ENCODE data around the gene IMPG2. TPM values are rescaled to one million over a fixed set of nuclear protein-coding genes. Genes with fewer than 3 reads are reported as not detected.

Gene IMPG2
- total RNA-seq, 2 donors from 2014 or later, result 0.45 to 0.47 TPM

GRCh38 chr3:101268971-101269671, 51.3 kb downstream of the IMPG2 start:
- Mint-ChIP-seq H3K4me1 (no peaks in the 10 kb centered on the region), H3K27ac (no peak overlapping the region), H3K27me3 (no peaks in the 10 kb centered on the region), H3K4me3 (no peak overlapping the region), H3K36me3 (ENCODE audit: low read depth) (no peaks in the 10 kb centered on the region)
- no peak for ATAC-seq
- no peaks in the 10 kb centered on the region for H3K9me3 ChIP-seq (ENCODE audit: control insufficient read depth, low read length, poor library complexity, severe bottlenecking)
- no peak for DNase-seq

- H3K4me1 Mint-ChIP-seq, result no peaks in the 10 kb centered on the region
- no peaks in the 10 kb centered on the region for H3K9me3 ChIP-seq (ENCODE audit: control insufficient read depth, low read length, poor library complexity, severe bottlenecking)
- no peaks in the 10 kb centered on the region for H3K27me3 Mint-ChIP-seq
- H3K36me3 Mint-ChIP-seq (ENCODE audit: low read depth), result no peaks in the 10 kb centered on the region
- DNase-seq (no peak), ATAC-seq (no peak)
- H3K27ac Mint-ChIP-seq, result no peak overlapping the region
- H3K4me3 Mint-ChIP-seq, result no peak overlapping the region
Observed at GRCh38 chr3:101268141-101268540, 52.2 kb downstream of the IMPG2 start.

- H3K27ac Mint-ChIP-seq, result no peak overlapping the region
- no peaks in the 10 kb centered on the region for H3K27me3 Mint-ChIP-seq
- DNase-seq (no peak), ATAC-seq (no peak)
- H3K36me3 Mint-ChIP-seq (ENCODE audit: low read depth), result no peaks in the 10 kb centered on the region
- no peaks in the 10 kb centered on the region for H3K4me1 Mint-ChIP-seq
- H3K9me3 ChIP-seq (ENCODE audit: control insufficient read depth, low read length, poor library complexity, severe bottlenecking), result no peaks in the 10 kb centered on the region
- H3K4me3 Mint-ChIP-seq, result no peak overlapping the region
Observed at GRCh38 chr3:101266566-101266965, 53.8 kb downstream of the IMPG2 start.

- H3K27ac Mint-ChIP-seq, result no peak overlapping the region
- no peaks in the 10 kb centered on the region for H3K9me3 ChIP-seq (ENCODE audit: control insufficient read depth, low read length, poor library complexity, severe bottlenecking)
- no peak overlapping the region for H3K4me3 Mint-ChIP-seq
- no peak for ATAC-seq
- DNase-seq, result no peak
- H3K4me1 Mint-ChIP-seq, result no peaks in the 10 kb centered on the region
- no peaks in the 10 kb centered on the region for H3K36me3 Mint-ChIP-seq (ENCODE audit: low read depth)
- no peaks in the 10 kb centered on the region for H3K27me3 Mint-ChIP-seq
Observed at GRCh38 chr3:101266071-101266470, 54.3 kb downstream of the IMPG2 start.

GRCh38 chr3:101262393-101263240, 57.8 kb downstream of the IMPG2 start:
- Mint-ChIP-seq H3K27me3 (no peaks in the 10 kb centered on the region), H3K4me3 (no peak overlapping the region), H3K4me1 (no peaks in the 10 kb centered on the region), H3K27ac (no peak overlapping the region), H3K36me3 (ENCODE audit: low read depth) (peaks cover 3% of the 10 kb centered on the region)
- DNase-seq, result no peak
- ATAC-seq, result no peak
- H3K9me3 ChIP-seq (ENCODE audit: control insufficient read depth, low read length, poor library complexity, severe bottlenecking), result no peaks in the 10 kb centered on the region

- Mint-ChIP-seq H3K36me3 (ENCODE audit: low read depth) (peaks cover 8% of the 10 kb centered on the region), H3K27me3 (no peaks in the 10 kb centered on the region), H3K4me3 (no peak overlapping the region), H3K4me1 (no peaks in the 10 kb centered on the region), H3K27ac (no peak overlapping the region)
- H3K9me3 ChIP-seq (ENCODE audit: control insufficient read depth, low read length, poor library complexity, severe bottlenecking), result no peaks in the 10 kb centered on the region
- DNase-seq (no peak), ATAC-seq (no peak)
Observed at GRCh38 chr3:101261506-101261905, 58.9 kb downstream of the IMPG2 start.

GRCh38 chr3:101259485-101260341, 60.7 kb downstream of the IMPG2 start:
- no peak overlapping the region for H3K4me3 Mint-ChIP-seq
- no peaks in the 10 kb centered on the region for H3K27me3 Mint-ChIP-seq
- H3K9me3 ChIP-seq (ENCODE audit: control insufficient read depth, low read length, poor library complexity, severe bottlenecking), result no peaks in the 10 kb centered on the region
- H3K4me1 Mint-ChIP-seq, result no peaks in the 10 kb centered on the region
- DNase-seq, result no peak
- H3K36me3 Mint-ChIP-seq (ENCODE audit: low read depth), result peaks cover 15% of the 10 kb centered on the region
- no peak overlapping the region for H3K27ac Mint-ChIP-seq
- no peak for ATAC-seq

- Mint-ChIP-seq H3K4me1 (peaks cover 2% of the 10 kb centered on the region), H3K36me3 (ENCODE audit: low read depth) (peaks cover 18% of the 10 kb centered on the region), H3K27me3 (no peaks in the 10 kb centered on the region), H3K4me3 (no peak overlapping the region), H3K27ac (no peak overlapping the region)
- DNase-seq, result no peak
- no peaks in the 10 kb centered on the region for H3K9me3 ChIP-seq (ENCODE audit: control insufficient read depth, low read length, poor library complexity, severe bottlenecking)
- ATAC-seq, result no peak
Observed at GRCh38 chr3:101256511-101256910, 63.9 kb downstream of the IMPG2 start.

GRCh38 chr3:101255441-101255840, 64.9 kb downstream of the IMPG2 start:
- no peak for ATAC-seq
- no peaks in the 10 kb centered on the region for H3K9me3 ChIP-seq (ENCODE audit: control insufficient read depth, low read length, poor library complexity, severe bottlenecking)
- peaks cover 16% of the 10 kb centered on the region for H3K36me3 Mint-ChIP-seq (ENCODE audit: low read depth)
- peaks cover 2% of the 10 kb centered on the region for H3K4me1 Mint-ChIP-seq
- no peak overlapping the region for H3K4me3 Mint-ChIP-seq
- no peak overlapping the region for H3K27ac Mint-ChIP-seq
- no peak for DNase-seq
- no peaks in the 10 kb centered on the region for H3K27me3 Mint-ChIP-seq

- no peaks in the 10 kb centered on the region for H3K27me3 Mint-ChIP-seq
- no peak for DNase-seq
- no peak overlapping the region for H3K27ac Mint-ChIP-seq
- ATAC-seq, result no peak
- peaks cover 15% of the 10 kb centered on the region for H3K36me3 Mint-ChIP-seq (ENCODE audit: low read depth)
- H3K9me3 ChIP-seq (ENCODE audit: control insufficient read depth, low read length, poor library complexity, severe bottlenecking), result no peaks in the 10 kb centered on the region
- no peak overlapping the region for H3K4me3 Mint-ChIP-seq
- peaks cover 2% of the 10 kb centered on the region for H3K4me1 Mint-ChIP-seq
Observed at GRCh38 chr3:101253396-101253795, 67.0 kb downstream of the IMPG2 start.

GRCh38 chr3:101252945-101253344, 67.4 kb downstream of the IMPG2 start:
- no peak overlapping the region for H3K4me3 Mint-ChIP-seq
- peaks cover 2% of the 10 kb centered on the region for H3K4me1 Mint-ChIP-seq
- no peaks in the 10 kb centered on the region for H3K27me3 Mint-ChIP-seq

GRCh38 chr3:101252307-101252706, 68.1 kb downstream of the IMPG2 start:
- ATAC-seq, result no peak
- no peak overlapping the region for H3K4me3 Mint-ChIP-seq
- DNase-seq, result no peak
- H3K36me3 Mint-ChIP-seq (ENCODE audit: low read depth), result peaks cover 15% of the 10 kb centered on the region
- H3K4me1 Mint-ChIP-seq, result peaks cover 2% of the 10 kb centered on the region
- H3K27ac Mint-ChIP-seq, result peak overlapping the region; percentile 27
- H3K27me3 Mint-ChIP-seq, result no peaks in the 10 kb centered on the region
- H3K9me3 ChIP-seq (ENCODE audit: control insufficient read depth, low read length, poor library complexity, severe bottlenecking), result no peaks in the 10 kb centered on the region

More at GRCh38 chr3:101252945-101253344, 67.4 kb downstream of the IMPG2 start:
- Mint-ChIP-seq H3K27ac (peak overlapping the region; percentile 27), H3K36me3 (ENCODE audit: low read depth) (peaks cover 15% of the 10 kb centered on the region)
- no peaks in the 10 kb centered on the region for H3K9me3 ChIP-seq (ENCODE audit: control insufficient read depth, low read length, poor library complexity, severe bottlenecking)
- ATAC-seq (no peak), DNase-seq (no peak)

GRCh38 chr3:101251441-101251840, 68.9 kb downstream of the IMPG2 start:
- no peak for DNase-seq
- no peak for ATAC-seq
- Mint-ChIP-seq H3K4me1 (peaks cover 2% of the 10 kb centered on the region), H3K4me3 (no peak overlapping the region), H3K27me3 (no peaks in the 10 kb centered on the region), H3K27ac (no peak overlapping the region), H3K36me3 (ENCODE audit: low read depth) (peaks cover 11% of the 10 kb centered on the region)
- no peaks in the 10 kb centered on the region for H3K9me3 ChIP-seq (ENCODE audit: control insufficient read depth, low read length, poor library complexity, severe bottlenecking)
